K562 (cell line): ENCODE data around the gene HOXB5. TPM values are rescaled to one million over a fixed set of nuclear protein-coding genes. Genes with fewer than 3 reads are reported as not detected.

Experiments
- ARID1B ChIP-seq: fragments of 450-650 bp; IDR thresholded peaks from 2 replicates; pipeline ENCODE4 v1.6.1; 2016; ENCODE audit warnings: antibody characterized with exemption, mild to moderate bottlenecking, inconsistent platforms
- CBFA2T3 ChIP-seq: fragments of 450-650 bp; IDR thresholded peaks from 2 replicates; pipeline ENCODE4 v1.6.1; 2017
- CBX2 ChIP-seq: fragments of 200-600 bp; sonication (generic); IDR thresholded peaks from one replicate; pipeline ENCODE4 v1.6.1; 2012; ENCODE audit warnings: mild to moderate bottlenecking, low read length, inconsistent platforms; ENCODE audit not compliant: insufficient read depth, poor library complexity, severe bottlenecking
- CBX5 ChIP-seq: IDR thresholded peaks from 2 replicates; pipeline ENCODE4 v1.6.1; 2014; ENCODE audit warnings: low read depth, borderline replicate concordance
- CEBPZ ChIP-seq: fragments of 150-350 bp; IDR thresholded peaks from 2 replicates; pipeline ENCODE4 v1.6.1; 2014; ENCODE audit warnings: low read depth, mild to moderate bottlenecking, low read length, borderline replicate concordance
- ERF ChIP-seq: fragments of 450-650 bp; formaldehyde crosslinking; IDR thresholded peaks from 2 replicates; pipeline ENCODE4 v1.4.0; 2020; ENCODE audit warnings: mild to moderate bottlenecking, mixed read lengths
- MECOM ChIP-seq: fragments of 250-450 bp; sonication (Bioruptor Pico); IDR thresholded peaks from 2 replicates; pipeline ENCODE4 v1.8.0; 2022; ENCODE audit warnings: inconsistent platforms
- MYC ChIP-seq, 2 experiments: fragments of 250-450 bp in 1 of 2; sonication (Bioruptor Pico) in 1 of 2; IDR thresholded peaks; 2 replicates each; pipeline versions ENCODE4 v1.5.1 to v1.6.1; 2012 to 2021; ENCODE audit warnings: low read depth in 2 of 2, borderline replicate concordance in 1 of 2, improper control_type of control experiment in 1 of 2, low read length in 1 of 2, mild to moderate bottlenecking in 1 of 2, moderate library complexity in 1 of 2
- PML ChIP-seq: IDR thresholded peaks from 2 replicates; pipeline ENCODE4 v1.6.1; 2012; ENCODE audit warnings: low read length, inconsistent platforms
- POLR2AphosphoS2 ChIP-seq: IDR thresholded peaks from 2 replicates; pipeline ENCODE4 v1.6.1; 2012; ENCODE audit warnings: low read length, improper control_type of control experiment
- RHOXF2B ChIP-seq: fragments of 250-450 bp; sonication (Bioruptor Pico); conservative IDR thresholded peaks from 2 replicates; pipeline ENCODE4 v1.5.1; 2021
- SIN3A ChIP-seq, 2 experiments: fragments of 150-350 bp in 1 of 2; IDR thresholded peaks; 2 replicates each; pipeline ENCODE4 v1.6.1; 2011 to 2016; ENCODE audit warnings: borderline replicate concordance in 2 of 2, low read depth in 2 of 2, low read length in 2 of 2, mild to moderate bottlenecking in 2 of 2, moderate library complexity in 2 of 2; ENCODE audit not compliant: control insufficient read depth in 1 of 2
- SNRNP70 ChIP-seq: fragments of 200-400 bp; formaldehyde crosslinking; optimal IDR thresholded peaks from 2 replicates; pipeline ENCODE3; 2017; ENCODE audit warnings: low read depth, low read length
- SPI1 ChIP-seq: IDR thresholded peaks from 2 replicates; pipeline ENCODE4 v1.6.1; 2011; ENCODE audit warnings: low read depth, low read length, control low read depth, borderline replicate concordance
- TEAD2 ChIP-seq: fragments of 450-650 bp; IDR thresholded peaks from 2 replicates; pipeline ENCODE4 v1.6.1; 2016; ENCODE audit warnings: missing genetic modification characterization, control low read depth, missing compliant biosample characterization
- TRIM25 ChIP-seq: fragments of 450-650 bp; IDR thresholded peaks from 2 replicates; pipeline ENCODE4 v1.7.0; 2016; ENCODE audit warnings: borderline replicate concordance
- ZFP30 ChIP-seq: fragments of 250-450 bp; sonication (Bioruptor Pico); IDR thresholded peaks from 2 replicates; pipeline ENCODE4 v1.8.0; 2022; ENCODE audit warnings: moderate library complexity, mild to moderate bottlenecking, inconsistent platforms, borderline replicate concordance
- ZNF140 ChIP-seq: fragments of 250-450 bp; sonication (Bioruptor Pico); IDR thresholded peaks from 2 replicates; pipeline ENCODE4 v1.8.0; 2021; ENCODE audit warnings: moderate library complexity, mild to moderate bottlenecking, inconsistent platforms
- polyA plus RNA-seq, 8 experiments: library from polyadenylated mRNA; depleted of rRNA in 4 of 8; stranded (reverse) in 5 of 8; unstranded in 3 of 8; fragments of >200 nt; fragmentation: Nextera tagmentation in 2 of 8; fragmentation: Illumina TruSeq in 1 of 8; extraction: Ambion mirVana in 2 of 8; extraction: Trizol in 1 of 8; gene quantifications; 2 replicates each; pipeline versions ENCODE4 v1.2.1 to v1.2.3, GENCODE V29; 2011 to 2014; ENCODE audit warnings: inconsistent platforms in 1 of 8, missing spikeins in 1 of 8
- total RNA-seq, 7 experiments: library from RNA; depleted of rRNA in 6 of 7; stranded (reverse); fragments of >200 nt in 6 of 7; fragmentation: Illumina TruSeq in 2 of 7; extraction: Trizol in 2 of 7; gene quantifications; 2 replicates each; pipeline versions ENCODE4 v1.2.1 to v1.2.3, GENCODE V29; 2011 to 2021; ENCODE audit warnings: low replicate concordance in 1 of 7
- TF ChIP-seq, protein P1 (sequence below): fragments of 250-450 bp; sonication (Bioruptor Pico); IDR thresholded peaks from 2 replicates; pipeline ENCODE4 v1.5.0; 2021; ENCODE audit warnings: mild to moderate bottlenecking, borderline replicate concordance
- TF ChIP-seq, protein P2 (sequence below): fragments of 450-650 bp; IDR thresholded peaks from 2 replicates; pipeline ENCODE4 v1.6.1; 2016; ENCODE audit warnings: missing biosample characterization, missing genetic modification characterization

HOXB5 gene
- total and polyA plus RNA-seq, 9 of the 15 experiments (the other 6 are each of a cell fraction or from before 2014, with no cell fraction given), result 0.24 to 2.7 (median 0.65) TPM

DNA sequence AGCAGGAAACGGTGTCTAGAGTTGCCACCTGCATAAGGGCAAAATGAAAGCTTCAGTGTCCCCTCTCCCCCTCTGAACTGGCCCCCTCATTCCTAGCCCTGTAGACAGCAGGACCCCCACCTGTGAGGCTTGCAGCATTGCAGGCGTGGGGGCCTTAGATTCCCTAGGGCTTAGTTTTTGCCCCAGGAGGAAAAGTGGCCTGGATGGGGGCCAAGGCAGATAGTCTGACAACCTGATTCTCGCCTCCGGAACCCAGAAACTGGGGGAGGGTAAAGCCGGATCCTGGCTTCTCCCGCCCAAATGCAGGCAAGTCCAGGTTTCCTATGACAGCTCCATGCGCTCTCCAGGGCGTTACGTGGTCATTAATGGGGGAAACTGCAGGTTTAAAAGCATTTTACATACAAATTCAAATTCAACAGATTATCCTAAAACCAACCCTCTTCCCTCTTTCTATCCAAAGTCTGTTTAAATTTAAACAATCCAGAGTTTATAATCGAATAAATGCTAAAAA, 11.9 kb upstream of the HOXB5 start (continued):
- TF ChIP-seq ZFP30 (no peak), RHOXF2B (CRISPR knock-in tag) (no peak), MYC (IDR thresholded peaks at IDR 0.05; ENCODE audit: low read depth, low read length) (peak; percentile 52; the same call in 1 of the 2 replicates), MYC (CRISPR knock-in tag; IDR thresholded peaks at IDR 0.05; ENCODE audit: borderline replicate concordance, low read depth) (no peak), ZNF140 (CRISPR knock-in tag) (no peak), ARID1B (no peak), POLR2AphosphoS2 (no peak), CBX2 (no peak), ERF (no peak), SNRNP70 (no peak), CEBPZ (no peak), TEAD2 (tag) (no peak), CBX5 (no peak), PML (no peak), SPI1 (no peak), TRIM25 (no peak), SIN3A (IDR thresholded peaks at IDR 0.05; ENCODE audit: borderline replicate concordance in 2 of 2, control insufficient read depth in 1 of 2, low read depth in 2 of 2, low read length in 2 of 2) (no peak), MECOM (CRISPR knock-in tag) (no peak), CBFA2T3 (no peak)
- TF ChIP-seq, protein P1, sequence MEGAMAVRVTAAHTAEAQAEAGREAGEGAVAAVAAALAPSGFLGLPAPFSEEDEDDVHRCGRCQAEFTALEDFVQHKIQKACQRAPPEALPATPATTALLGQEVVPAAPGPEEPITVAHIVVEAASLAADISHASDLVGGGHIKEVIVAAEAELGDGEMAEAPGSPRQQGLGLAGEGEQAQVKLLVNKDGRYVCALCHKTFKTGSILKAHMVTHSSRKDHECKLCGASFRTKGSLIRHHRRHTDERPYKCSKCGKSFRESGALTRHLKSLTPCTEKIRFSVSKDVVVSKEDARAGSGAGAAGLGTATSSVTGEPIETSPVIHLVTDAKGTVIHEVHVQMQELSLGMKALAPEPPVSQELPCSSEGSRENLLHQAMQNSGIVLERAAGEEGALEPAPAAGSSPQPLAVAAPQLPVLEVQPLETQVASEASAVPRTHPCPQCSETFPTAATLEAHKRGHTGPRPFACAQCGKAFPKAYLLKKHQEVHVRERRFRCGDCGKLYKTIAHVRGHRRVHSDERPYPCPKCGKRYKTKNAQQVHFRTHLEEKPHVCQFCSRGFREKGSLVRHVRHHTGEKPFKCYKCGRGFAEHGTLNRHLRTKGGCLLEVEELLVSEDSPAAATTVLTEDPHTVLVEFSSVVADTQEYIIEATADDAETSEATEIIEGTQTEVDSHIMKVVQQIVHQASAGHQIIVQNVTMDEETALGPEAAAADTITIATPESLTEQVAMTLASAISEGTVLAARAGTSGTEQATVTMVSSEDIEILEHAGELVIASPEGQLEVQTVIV (CRISPR knock-in tag), result no peak
- TF ChIP-seq, protein P2, sequence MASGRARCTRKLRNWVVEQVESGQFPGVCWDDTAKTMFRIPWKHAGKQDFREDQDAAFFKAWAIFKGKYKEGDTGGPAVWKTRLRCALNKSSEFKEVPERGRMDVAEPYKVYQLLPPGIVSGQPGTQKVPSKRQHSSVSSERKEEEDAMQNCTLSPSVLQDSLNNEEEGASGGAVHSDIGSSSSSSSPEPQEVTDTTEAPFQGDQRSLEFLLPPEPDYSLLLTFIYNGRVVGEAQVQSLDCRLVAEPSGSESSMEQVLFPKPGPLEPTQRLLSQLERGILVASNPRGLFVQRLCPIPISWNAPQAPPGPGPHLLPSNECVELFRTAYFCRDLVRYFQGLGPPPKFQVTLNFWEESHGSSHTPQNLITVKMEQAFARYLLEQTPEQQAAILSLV (tag), result no peak
